WERI-Rb-1 (cell line): ENCODE results near the gene PLIN1.

Source experiments
- DNase-seq: peaks from one replicate; pipeline ENCODE4 v3.0.0-alpha.2; 2020
- H3K27ac ChIP-seq: fragments of 250-450 bp; sonication (Bioruptor Pico); 2 replicates; pipeline ENCODE4 v1.5.1; 2020; ENCODE audit warnings: mild to moderate bottlenecking, moderate library complexity
- H3K27me3 ChIP-seq: fragments of 250-450 bp; sonication (Bioruptor Pico); 2 replicates; pipeline ENCODE4 v1.5.1; 2021; ENCODE audit warnings: mild to moderate bottlenecking, low read depth, moderate library complexity; ENCODE audit not compliant: insufficient read depth, severe bottlenecking
- H3K36me3 ChIP-seq: fragments of 250-450 bp; sonication (Bioruptor Pico); 2 replicates; pipeline ENCODE4 v1.5.1; 2020; ENCODE audit warnings: mild to moderate bottlenecking, moderate library complexity
- H3K4me3 ChIP-seq: 2 replicates; pipeline ENCODE4 v1.5.1; 2011; ENCODE audit warnings: low read depth, mild to moderate bottlenecking, control low read depth, low read length
- H3K9me3 ChIP-seq: fragments of 250-450 bp; sonication (Bioruptor Pico); 2 replicates; pipeline ENCODE4 v1.5.1; 2021; ENCODE audit warnings: mild to moderate bottlenecking, moderate library complexity; ENCODE audit not compliant: severe bottlenecking
- TF ChIP-seq, protein P1 (sequence below): IDR thresholded peaks from 2 replicates; pipeline ENCODE4 v1.5.1; 2011; ENCODE audit warnings: low read depth, mild to moderate bottlenecking, control low read depth, inconsistent platforms, low read length

Gene PLIN1

DNA sequence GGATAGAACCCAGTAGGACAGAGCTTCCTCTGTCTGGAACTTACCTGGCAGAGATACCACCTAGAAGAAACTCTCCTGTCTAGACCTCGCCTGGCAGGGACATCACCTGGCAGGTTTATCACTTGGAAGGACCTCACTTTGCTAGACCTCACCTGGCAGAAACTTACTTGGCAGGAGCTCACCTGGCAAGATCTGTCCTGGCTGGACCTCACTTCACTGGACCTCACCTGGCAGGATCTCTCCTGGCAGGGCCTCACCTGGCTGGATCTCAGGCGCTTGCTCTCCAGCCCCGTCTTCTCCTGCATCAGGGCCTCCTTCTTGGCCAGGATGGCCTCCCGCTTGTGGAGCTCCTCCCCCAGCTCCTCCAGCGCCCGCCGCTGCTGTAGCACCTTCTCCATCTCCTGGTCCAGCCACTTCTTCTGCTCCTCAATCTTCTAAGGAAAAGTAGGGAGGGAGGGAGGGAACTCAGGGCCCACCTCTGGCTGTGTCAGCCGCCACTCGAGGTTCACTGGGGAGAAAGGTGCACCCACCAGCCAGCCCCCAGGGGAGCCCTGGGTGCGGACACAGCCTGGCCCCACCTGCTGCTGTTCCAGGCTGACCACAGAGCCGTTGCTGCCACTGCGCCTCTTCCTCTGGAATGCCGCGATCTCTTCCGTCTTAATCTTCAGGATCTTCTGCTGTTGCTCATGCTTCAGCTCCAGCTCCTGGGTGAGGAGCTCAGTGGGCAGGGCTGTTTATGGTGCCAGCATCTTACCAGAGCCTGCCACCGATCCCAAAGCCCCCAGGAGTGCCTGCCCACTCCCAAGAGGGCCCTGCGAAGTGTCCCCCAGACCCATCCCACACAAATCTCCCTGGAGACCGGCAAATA is 46.4 kb downstream of the PLIN1 start:
- Histone ChIP-seq H3K36me3 (peaks cover 59% of the 10 kb centered on the region), H3K9me3 (peaks cover 6% of the 10 kb centered on the region), H3K27me3 (no peaks in the 10 kb centered on the region), H3K27ac (no peak overlapping the region), H3K4me3 (no peak overlapping the region)
- TF ChIP-seq, protein P1, sequence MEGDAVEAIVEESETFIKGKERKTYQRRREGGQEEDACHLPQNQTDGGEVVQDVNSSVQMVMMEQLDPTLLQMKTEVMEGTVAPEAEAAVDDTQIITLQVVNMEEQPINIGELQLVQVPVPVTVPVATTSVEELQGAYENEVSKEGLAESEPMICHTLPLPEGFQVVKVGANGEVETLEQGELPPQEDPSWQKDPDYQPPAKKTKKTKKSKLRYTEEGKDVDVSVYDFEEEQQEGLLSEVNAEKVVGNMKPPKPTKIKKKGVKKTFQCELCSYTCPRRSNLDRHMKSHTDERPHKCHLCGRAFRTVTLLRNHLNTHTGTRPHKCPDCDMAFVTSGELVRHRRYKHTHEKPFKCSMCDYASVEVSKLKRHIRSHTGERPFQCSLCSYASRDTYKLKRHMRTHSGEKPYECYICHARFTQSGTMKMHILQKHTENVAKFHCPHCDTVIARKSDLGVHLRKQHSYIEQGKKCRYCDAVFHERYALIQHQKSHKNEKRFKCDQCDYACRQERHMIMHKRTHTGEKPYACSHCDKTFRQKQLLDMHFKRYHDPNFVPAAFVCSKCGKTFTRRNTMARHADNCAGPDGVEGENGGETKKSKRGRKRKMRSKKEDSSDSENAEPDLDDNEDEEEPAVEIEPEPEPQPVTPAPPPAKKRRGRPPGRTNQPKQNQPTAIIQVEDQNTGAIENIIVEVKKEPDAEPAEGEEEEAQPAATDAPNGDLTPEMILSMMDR, result no peak
- DNase-seq, result no peak

DNA sequence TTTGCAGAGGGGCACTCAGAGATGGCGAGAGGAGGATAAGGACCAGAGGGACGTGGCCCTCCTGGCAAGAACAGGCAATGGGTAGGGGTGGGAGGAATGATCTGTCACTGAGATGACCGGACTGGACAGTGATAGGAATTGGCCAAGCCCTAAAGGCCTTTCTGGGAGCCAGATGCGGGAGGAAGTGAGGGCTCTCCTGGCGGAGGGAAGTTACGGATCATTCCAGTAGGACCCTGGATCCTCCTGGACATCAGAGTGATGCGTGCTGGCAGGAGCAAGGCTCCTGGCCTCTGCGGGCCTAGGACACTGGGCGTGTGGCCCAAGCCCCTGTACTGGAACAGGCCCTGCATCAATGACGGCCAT is 47.3 kb downstream of the PLIN1 start:
- no peak for DNase-seq
- Histone ChIP-seq H3K27me3 (no peaks in the 10 kb centered on the region), H3K9me3 (peaks cover 6% of the 10 kb centered on the region), H3K27ac (no peak overlapping the region), H3K36me3 (peaks cover 68% of the 10 kb centered on the region), H3K4me3 (no peak overlapping the region)
- TF ChIP-seq, protein P1, result no peak

DNA sequence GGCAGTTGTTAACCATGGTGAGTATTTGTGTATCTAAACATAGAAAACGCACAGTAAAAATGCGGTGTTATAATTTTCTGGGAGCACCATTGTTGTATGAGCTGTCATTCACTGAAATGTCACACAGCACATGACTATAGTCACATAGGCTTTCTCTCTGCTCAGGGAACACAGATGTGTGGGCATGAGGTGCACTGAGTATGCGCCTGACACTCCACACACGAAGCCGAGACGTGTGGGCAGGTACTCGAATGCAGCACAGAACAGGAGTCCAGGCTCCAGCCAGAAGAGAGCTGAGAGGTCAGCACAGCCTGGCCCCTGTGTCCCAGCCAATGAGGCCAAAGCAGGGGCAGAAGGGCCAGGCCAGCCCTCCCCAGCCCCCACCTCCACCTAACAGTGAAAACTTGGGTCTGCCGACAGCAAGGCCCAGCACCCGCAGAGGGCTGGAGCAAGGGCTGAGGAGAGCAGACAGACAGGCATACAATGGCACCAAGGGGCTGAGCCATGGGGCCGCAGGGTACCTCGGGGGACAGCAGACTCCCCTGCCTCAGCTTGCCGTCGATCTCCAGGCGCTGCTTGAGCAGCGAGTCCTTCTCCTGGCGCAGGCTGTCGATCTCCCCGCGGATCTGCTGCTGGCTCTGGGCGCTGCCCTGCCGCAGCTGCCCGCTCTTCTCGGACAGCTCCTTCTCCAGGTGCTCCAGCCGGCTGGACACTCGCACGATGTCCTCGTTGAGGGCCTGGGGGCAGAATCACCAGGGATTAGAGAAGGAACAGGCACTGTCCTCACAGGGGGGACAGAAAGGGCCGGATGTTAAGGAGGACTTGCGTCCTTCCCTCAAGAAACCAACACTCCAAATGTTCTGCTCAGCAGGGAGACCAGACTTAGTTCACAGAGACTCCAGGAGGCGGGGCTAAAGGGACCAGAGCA is 47.9 kb downstream of the PLIN1 start:
- DNase-seq, result no peak

DNA sequence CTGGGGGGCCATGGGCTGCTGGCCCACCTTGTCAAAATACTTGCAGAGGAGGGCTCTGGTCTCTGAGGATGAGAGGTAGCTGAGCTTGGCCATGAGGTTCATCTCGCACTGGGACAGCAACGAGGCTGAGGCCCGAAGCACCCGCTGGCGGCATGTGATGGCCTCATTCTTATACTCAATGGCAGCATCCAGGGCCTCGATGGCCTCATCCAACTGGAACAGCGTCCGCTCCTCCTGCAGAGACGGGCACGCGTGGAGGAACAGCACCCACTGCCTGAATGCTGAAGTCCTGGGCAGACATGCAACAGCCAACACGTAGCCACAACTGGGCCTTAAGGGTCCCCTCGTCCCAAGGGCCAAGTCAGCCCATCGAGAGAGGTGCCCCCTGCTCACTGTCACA is 48.9 kb downstream of the PLIN1 start:
- DNase-seq, result no peak
- H3K4me3 ChIP-seq, result no peak overlapping the region
- H3K36me3 ChIP-seq, result peaks cover 84% of the 10 kb centered on the region
- no peak overlapping the region for H3K27ac ChIP-seq
- TF ChIP-seq, protein P1, result no peak
- no peaks in the 10 kb centered on the region for H3K27me3 ChIP-seq
- peaks cover 6% of the 10 kb centered on the region for H3K9me3 ChIP-seq

More for the DNA sequence above, 47.9 kb downstream of the PLIN1 start:
- Histone ChIP-seq H3K4me3 (no peak overlapping the region), H3K36me3 (peaks cover 75% of the 10 kb centered on the region), H3K9me3 (peaks cover 6% of the 10 kb centered on the region), H3K27me3 (no peaks in the 10 kb centered on the region), H3K27ac (no peak overlapping the region)
- TF ChIP-seq, protein P1, result no peak

DNA sequence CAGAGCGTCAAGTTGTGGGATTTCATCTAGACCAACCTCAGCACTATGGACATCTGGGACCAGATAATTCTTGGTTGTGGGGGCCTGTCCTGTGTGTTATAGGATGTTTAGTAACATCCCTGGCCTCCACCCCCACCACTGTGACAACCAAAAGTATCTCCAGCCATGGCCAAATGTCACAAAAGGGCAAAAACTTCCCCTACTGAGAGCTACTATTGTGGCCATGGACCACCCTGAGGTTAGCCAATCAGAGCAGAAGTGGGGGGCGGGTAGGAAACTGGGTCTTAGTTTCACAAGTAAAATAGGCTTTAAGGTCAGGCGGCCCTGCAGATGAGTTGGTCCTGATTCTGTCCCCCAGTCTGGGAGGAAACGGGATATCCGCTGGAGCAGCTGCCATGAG is 49.3 kb downstream of the PLIN1 start:
- peaks cover 89% of the 10 kb centered on the region for H3K36me3 ChIP-seq

More for the DNA sequence above, 49.3 kb downstream of the PLIN1 start:
- H3K27me3 ChIP-seq, result no peaks in the 10 kb centered on the region
- no peak overlapping the region for H3K4me3 ChIP-seq
- TF ChIP-seq, protein P1, result no peak
- no peak overlapping the region for H3K27ac ChIP-seq
- DNase-seq, result no peak
- H3K9me3 ChIP-seq, result peaks cover 6% of the 10 kb centered on the region
